ENCODE measurements around the gene SAE1. TPM values are rescaled to one million over a fixed set of nuclear protein-coding genes. Genes with fewer than 3 reads are reported as not detected.

SAE1 gene
- total RNA-seq, 2 experiments from 2014 or later: 150 TPM

DNA sequence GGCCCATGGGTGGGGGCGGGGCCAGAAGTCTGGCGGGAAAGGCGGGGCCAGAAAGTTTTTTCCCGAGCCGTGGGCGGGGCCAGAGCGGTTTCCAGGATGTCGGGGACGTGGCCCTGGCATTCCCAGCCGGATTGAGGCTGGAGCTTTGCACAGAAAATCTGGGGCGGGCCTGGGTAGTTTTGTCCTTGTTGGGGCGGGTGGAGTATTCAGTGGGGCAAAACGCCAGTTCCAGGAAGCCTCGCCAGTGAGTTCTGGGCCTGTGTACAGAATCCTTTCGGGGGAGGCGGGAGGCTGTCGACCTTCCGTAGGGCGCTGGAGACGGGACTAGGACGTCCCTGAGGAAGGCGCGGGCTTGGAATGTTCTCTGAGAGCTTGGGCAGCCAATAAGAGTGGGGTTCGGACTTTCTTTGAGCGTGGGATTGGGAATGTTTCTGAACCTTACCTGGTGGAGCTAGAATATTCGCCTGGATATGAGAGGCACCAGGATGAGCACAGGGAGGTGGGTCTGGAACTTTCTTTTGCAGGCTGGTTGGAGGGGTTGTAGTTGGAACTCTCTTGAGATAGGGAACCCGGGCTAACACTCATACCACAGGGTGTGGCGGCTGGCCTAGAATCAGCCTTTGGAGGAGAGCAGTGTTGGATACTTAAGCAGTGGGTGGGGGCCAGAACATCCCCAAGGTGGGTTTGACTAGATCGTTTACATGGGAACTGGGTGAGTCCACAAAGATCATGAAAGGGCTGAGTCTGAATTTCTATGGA lies 127.0 kb downstream of the SAE1 start:
- no peak for DNase-seq
- Mint-ChIP-seq H3K4me1 (peaks cover 42% of the 10 kb centered on the region), H3K9me3 (no peaks in the 10 kb centered on the region), H3K4me3 (peak overlapping the region; percentile 85), H3K27me3 (no peaks in the 10 kb centered on the region), H3K27ac (peak overlapping the region; percentile 85), H3K36me3 (ENCODE audit: low read depth) (peaks cover 38% of the 10 kb centered on the region)
- ChIA-PET CTCF (interaction anchor here (0.8 to 3.6 kb wide), 4 partner anchors 12 to 163 kb away, joined by 3 to 73 read pairs (median 6); no protein-coding TSS in a partner anchor), POLR2A (interaction anchor here (1.2 to 3.0 kb wide), 8 partner anchors 12 to 146 kb away, joined by 3 to 85 read pairs (median 12); partner anchors contain the start of gene INAFM1)

DNA sequence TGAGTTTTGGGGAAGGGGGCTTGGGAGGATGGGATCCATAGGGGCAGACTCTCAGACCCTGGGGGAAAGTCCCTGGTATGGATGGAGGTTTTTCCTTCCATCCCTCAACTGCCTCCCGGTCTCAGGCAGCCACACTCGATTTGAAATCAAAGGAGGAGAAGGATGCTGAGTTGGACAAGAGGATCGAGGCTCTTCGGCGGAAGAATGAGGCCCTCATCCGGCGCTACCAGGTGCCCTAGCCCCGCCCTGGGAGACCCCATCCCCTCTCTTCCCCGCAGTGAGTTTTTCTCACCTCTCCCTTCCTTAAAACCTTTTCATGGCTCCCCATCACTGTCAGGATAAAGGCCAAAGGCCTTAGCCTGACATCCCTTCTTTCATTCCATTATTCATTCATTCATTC lies 127.8 kb downstream of the SAE1 start:
- peak overlapping the region; percentile 85 for H3K4me3 Mint-ChIP-seq

DNA sequence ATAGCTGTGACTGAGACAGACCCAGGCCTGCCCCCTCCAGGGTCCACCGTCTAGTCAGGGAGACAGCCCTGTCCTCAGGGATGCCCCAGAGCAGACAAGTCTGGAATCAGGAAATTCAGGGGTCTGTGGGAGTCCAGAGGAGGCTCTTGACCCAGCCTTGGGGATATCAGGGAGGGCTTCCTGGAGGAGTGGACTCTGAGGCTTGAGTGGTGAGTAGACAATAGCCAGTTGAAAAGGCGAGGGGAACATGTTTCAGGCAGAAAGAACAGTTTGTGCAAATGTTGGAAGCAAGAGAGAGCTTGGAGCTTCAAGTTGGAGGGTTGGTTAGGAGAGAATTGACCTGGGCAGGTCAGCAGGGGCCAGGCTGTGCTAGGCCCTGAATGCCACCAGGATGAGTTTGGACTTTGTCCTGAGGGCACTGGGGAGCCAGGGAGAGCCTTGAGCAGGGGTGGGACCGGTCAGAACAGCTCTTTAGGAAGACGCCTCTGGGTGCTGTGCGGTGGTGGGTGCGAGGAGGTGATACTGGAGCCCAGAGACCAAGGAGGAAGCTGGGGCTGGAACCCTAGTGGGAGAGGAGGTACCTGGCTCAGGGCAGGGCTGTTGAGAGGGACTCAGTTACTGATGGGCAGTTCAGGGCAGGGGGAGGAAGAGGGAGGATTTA lies 128.4 kb downstream of the SAE1 start:
- Mint-ChIP-seq H3K27ac (peak overlapping the region; percentile 28), H3K36me3 (ENCODE audit: low read depth) (peaks cover 42% of the 10 kb centered on the region), H3K4me3 (peak overlapping the region; percentile 49), H3K9me3 (no peaks in the 10 kb centered on the region), H3K27me3 (no peaks in the 10 kb centered on the region), H3K4me1 (peaks cover 43% of the 10 kb centered on the region)
- CTCF ChIA-PET: interaction anchor here (0.6 to 1.4 kb wide), 2 partner anchors 15 to 180 kb away, joined by 3 read pairs; no protein-coding TSS in a partner anchor
- no peak for DNase-seq
- POLR2A ChIA-PET: interaction anchor here (2.5 to 2.7 kb wide), 2 partner anchors 12 to 15 kb away, joined by 12 to 13 read pairs; no protein-coding TSS in a partner anchor

More for the DNA sequence above, 127.8 kb downstream of the SAE1 start:
- POLR2A ChIA-PET: interaction anchor here (2.5 kb wide), 1 partner anchor 16 kb away, joined by 13 read pairs; no protein-coding TSS in a partner anchor
- H3K9me3 Mint-ChIP-seq: no peaks in the 10 kb centered on the region
- no peak for DNase-seq
- H3K36me3 Mint-ChIP-seq (ENCODE audit: low read depth): peaks cover 42% of the 10 kb centered on the region
- H3K27ac Mint-ChIP-seq: peak overlapping the region; percentile 28
- peaks cover 43% of the 10 kb centered on the region for H3K4me1 Mint-ChIP-seq
- no peaks in the 10 kb centered on the region for H3K27me3 Mint-ChIP-seq
- CTCF ChIA-PET: no interaction called here

Other genes starting within 250 kb of the SAE1 start
- gene NPAS1, start 111.0 kb upstream of the SAE1 start, total RNA-seq: under 1 TPM; 0.20 to 0.48 TPM
- gene TMEM160, start 82.2 kb upstream of the SAE1 start, total RNA-seq: 10 to 100 TPM; 56.2 to 56.3 TPM
- gene ZC3H4, start 17.1 kb upstream of the SAE1 start, total RNA-seq: 100 to 1,000 TPM in 1 of 2 experiments, 10 to 100 TPM in 1; 98.3 to 104 TPM
- 10 to 100 TPM; 17.3 to 19.0 TPM for gene BBC3, start 100.4 kb downstream of the SAE1 start, total RNA-seq
- 10 to 100 TPM; 29.9 to 30.2 TPM for gene CCDC9, start 125.7 kb downstream of the SAE1 start, total RNA-seq
- 10 to 100 TPM; 12.6 to 13.9 TPM for gene INAFM1, start 144.1 kb downstream of the SAE1 start, total RNA-seq
- not detected for gene C5AR1, start 179.0 kb downstream of the SAE1 start, total RNA-seq
- gene C5AR2, start 201.3 kb downstream of the SAE1 start, total RNA-seq: 1 to 10 TPM; 4.7 to 5.5 TPM
- gene DHX34, start 218.5 kb downstream of the SAE1 start, total RNA-seq: 10 to 100 TPM; 10.3 to 10.5 TPM

Data from activated CD4-positive, alpha-beta memory T cell treated with anti-CD3 and anti-CD28 coated beads, Interleukin-2, amount 10 ng/mL, durations not matched to agents 7 days and 5 days (primary cell).